Cardiac muscle cell (in vitro differentiated cells and primary cell): Measurements from ENCODE around the gene ADAMTS16. TPM values are rescaled to one million over a fixed set of nuclear protein-coding genes. Genes with fewer than 3 reads are reported as not detected.
A peak's percentile ranks its signal among the peaks of the same experiment; 100 is the strongest.

ENCODE experiments used
- DNase-seq, 2 donors: peaks; one replicate each; pipeline versions ENCODE4 v3.0.0 to v3.0.0-alpha.2; 2010 to 2017; ENCODE audit warnings: low read depth in 1 of 2, low spot score in 1 of 2
- H3K27ac ChIP-seq: fragments of 200-600 bp; sonication (generic); 2 replicates; pipeline ENCODE4 v1.5.1; 2016
- H3K27me3 ChIP-seq: fragments of 200-600 bp; sonication (generic); 2 replicates; pipeline ENCODE4 v1.6.0; 2016; ENCODE audit warnings: control low read depth
- H3K36me3 ChIP-seq: fragments of 200-600 bp; sonication (generic); 2 replicates; pipeline ENCODE4 v1.5.1; 2016; ENCODE audit warnings: control low read depth
- H3K4me1 ChIP-seq: fragments of 200-600 bp; sonication (generic); 2 replicates; pipeline ENCODE4 v1.8.1; 2017; ENCODE audit warnings: low read depth, mild to moderate bottlenecking, mixed run types
- H3K4me3 ChIP-seq: fragments of 200-600 bp; sonication (generic); 2 replicates; pipeline ENCODE4 v1.5.1; 2016; ENCODE audit warnings: mild to moderate bottlenecking
- H3K9me3 ChIP-seq: fragments of 200-600 bp; sonication (generic); 2 replicates; pipeline ENCODE4 v1.5.1; 2017; ENCODE audit warnings: low read depth, mild to moderate bottlenecking, control low read depth
- polyA plus RNA-seq: library from polyadenylated mRNA; unstranded; fragments of >200 nt; fragmentation: Nextera tagmentation; extraction: Ambion mirVana; gene quantifications from 2 replicates; pipeline ENCODE4 v1.2.1, GENCODE V29; 2016
- total RNA-seq: library from RNA; depleted of rRNA; stranded (reverse); fragments of >200 nt; gene quantifications from 2 replicates; pipeline ENCODE4 v1.2.3, GENCODE V29; 2016
- TF ChIP-seq, protein P1 (sequence below): IDR thresholded peaks from 2 replicates; pipeline ENCODE4 v1.5.1; 2012; ENCODE audit warnings: low read depth, mild to moderate bottlenecking, low read length

ADAMTS16 gene
- total and polyA plus RNA-seq, 2 experiments from 2014 or later: not detected

GRCh38 chr5:5145651-5146529 lies 5.8 kb downstream of the ADAMTS16 start:
- no peak overlapping the region for H3K27ac ChIP-seq
- H3K4me1 ChIP-seq: no peaks in the 10 kb centered on the region
- peaks cover 8% of the 10 kb centered on the region for H3K27me3 ChIP-seq
- no peaks in the 10 kb centered on the region for H3K9me3 ChIP-seq
- no peaks in the 10 kb centered on the region for H3K36me3 ChIP-seq
- no peak overlapping the region for H3K4me3 ChIP-seq
- DNase-seq: peak in 1 of 2 donors; percentile 40
- TF ChIP-seq, protein P1, sequence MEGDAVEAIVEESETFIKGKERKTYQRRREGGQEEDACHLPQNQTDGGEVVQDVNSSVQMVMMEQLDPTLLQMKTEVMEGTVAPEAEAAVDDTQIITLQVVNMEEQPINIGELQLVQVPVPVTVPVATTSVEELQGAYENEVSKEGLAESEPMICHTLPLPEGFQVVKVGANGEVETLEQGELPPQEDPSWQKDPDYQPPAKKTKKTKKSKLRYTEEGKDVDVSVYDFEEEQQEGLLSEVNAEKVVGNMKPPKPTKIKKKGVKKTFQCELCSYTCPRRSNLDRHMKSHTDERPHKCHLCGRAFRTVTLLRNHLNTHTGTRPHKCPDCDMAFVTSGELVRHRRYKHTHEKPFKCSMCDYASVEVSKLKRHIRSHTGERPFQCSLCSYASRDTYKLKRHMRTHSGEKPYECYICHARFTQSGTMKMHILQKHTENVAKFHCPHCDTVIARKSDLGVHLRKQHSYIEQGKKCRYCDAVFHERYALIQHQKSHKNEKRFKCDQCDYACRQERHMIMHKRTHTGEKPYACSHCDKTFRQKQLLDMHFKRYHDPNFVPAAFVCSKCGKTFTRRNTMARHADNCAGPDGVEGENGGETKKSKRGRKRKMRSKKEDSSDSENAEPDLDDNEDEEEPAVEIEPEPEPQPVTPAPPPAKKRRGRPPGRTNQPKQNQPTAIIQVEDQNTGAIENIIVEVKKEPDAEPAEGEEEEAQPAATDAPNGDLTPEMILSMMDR: no peak

DNA sequence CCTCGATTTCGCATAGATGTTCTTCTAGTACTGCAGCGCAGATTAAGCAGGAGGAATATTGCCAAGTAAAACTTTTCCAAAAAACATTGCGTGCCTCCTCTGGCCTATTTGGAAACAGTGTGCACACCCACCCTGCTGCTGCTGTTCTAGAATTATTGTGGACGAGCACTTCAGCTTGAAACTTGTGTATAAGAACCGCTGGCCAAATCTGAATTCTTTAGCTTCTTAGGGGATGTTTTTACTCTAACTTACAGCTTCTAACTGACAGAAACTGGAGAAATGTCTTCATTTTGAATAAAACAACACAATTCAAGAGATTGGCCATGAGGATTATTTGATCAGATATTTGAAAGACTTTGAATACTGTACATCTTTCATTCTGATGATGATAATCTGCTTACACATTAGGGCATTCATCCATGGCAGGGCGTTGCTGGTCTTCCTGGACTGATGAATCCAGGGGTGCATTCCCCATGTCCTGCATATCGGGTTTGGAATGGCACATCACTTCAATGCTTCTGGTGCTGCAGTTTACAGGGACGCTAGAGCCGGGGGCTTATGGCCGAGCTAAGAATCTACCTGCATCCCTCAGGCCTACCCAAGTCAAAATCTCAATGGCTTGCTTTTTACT lies 6.5 kb downstream of the ADAMTS16 start:
- H3K9me3 ChIP-seq: no peaks in the 10 kb centered on the region
- peak in 1 of 2 donors; percentile 2 for DNase-seq
- H3K4me1 ChIP-seq: no peaks in the 10 kb centered on the region
- no peak overlapping the region for H3K4me3 ChIP-seq
- H3K27me3 ChIP-seq: no peaks in the 10 kb centered on the region
- TF ChIP-seq, protein P1: no peak
- no peaks in the 10 kb centered on the region for H3K36me3 ChIP-seq
- H3K27ac ChIP-seq: no peak overlapping the region

DNA sequence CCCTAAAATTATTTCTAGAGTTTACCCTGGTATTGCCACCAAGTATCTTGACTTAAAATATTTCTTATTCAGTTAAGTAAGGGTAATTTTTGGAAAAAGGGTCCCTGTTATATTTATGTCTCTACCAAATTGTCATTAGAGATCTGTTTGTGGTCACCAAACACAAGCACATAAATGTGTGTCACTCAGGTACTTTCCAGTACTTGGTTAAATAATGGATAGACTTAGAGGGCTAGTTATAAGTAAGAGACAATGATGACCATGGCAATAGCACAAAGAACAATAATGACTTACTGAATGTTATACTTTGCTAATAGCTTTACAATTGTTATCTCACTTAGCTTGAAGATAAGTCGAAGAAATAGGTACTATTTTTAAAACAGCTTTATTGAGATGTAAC lies 9.0 kb downstream of the ADAMTS16 start:
- Histone ChIP-seq H3K27me3 (no peaks in the 10 kb centered on the region), H3K9me3 (no peaks in the 10 kb centered on the region), H3K4me1 (no peaks in the 10 kb centered on the region), H3K27ac (no peak overlapping the region), H3K36me3 (no peaks in the 10 kb centered on the region), H3K4me3 (no peak overlapping the region)
- no peak for DNase-seq
- TF ChIP-seq, protein P1: no peak

DNA sequence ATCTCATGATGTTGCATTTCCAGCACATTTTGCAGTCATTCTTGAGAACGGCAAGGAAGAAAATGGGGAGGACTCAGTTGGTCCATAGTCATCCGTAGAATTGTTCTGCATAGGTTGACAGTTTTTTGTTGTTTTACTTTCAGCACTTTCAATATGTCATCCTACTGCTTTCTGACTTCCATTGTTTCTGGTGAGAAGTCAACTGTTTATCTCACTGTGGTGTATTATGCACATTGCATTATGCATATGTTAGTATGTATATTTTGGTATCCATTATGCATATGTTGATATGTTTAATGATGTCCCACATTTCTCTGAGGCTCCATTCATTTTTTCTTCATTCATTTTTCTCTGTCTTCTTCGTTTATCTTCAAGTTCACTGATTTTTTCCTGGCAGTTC lies 10.5 kb downstream of the ADAMTS16 start:
- no peaks in the 10 kb centered on the region for H3K4me1 ChIP-seq
- no peaks in the 10 kb centered on the region for H3K9me3 ChIP-seq
- TF ChIP-seq, protein P1: no peak
- no peaks in the 10 kb centered on the region for H3K27me3 ChIP-seq
- H3K27ac ChIP-seq: no peak overlapping the region
- H3K36me3 ChIP-seq: no peaks in the 10 kb centered on the region
- no peak overlapping the region for H3K4me3 ChIP-seq
- DNase-seq: no peak

DNA sequence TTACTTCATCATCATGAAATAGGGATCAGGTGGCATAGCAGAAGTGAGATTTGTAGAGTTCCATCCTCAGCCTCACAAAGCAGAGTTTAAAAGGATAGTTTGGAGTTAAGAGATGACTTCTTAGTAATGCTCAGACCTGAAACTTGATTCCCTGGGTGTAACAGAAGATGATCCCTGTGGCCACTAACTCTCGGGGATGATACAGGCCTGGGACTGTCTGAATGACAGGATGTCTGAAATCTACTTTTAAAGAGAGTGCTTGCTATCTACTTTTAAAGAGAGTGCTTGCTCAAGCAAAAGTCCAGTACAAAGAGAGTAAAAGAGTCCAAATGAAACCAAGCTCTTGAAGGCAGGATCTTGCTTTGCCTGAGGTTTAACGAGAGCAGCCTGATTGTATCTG lies 14.6 kb downstream of the ADAMTS16 start:
- TF ChIP-seq, protein P1: no peak
- Histone ChIP-seq H3K27ac (no peak overlapping the region), H3K9me3 (no peaks in the 10 kb centered on the region)

More for the DNA sequence above, 14.6 kb downstream of the ADAMTS16 start:
- Histone ChIP-seq H3K4me1 (no peaks in the 10 kb centered on the region), H3K36me3 (no peaks in the 10 kb centered on the region), H3K4me3 (no peak overlapping the region), H3K27me3 (no peaks in the 10 kb centered on the region)
- DNase-seq: no peak
